K562 (cell line): ENCODE results near the gene HRAS. TPM values are rescaled to one million over a fixed set of nuclear protein-coding genes. Genes with fewer than 3 reads are reported as not detected.

Source experiments
- ATF7 ChIP-seq: fragments of 450-650 bp; IDR thresholded peaks from 2 replicates; pipeline ENCODE4 v1.7.1; 2014; ENCODE audit warnings: mild to moderate bottlenecking, moderate library complexity
- CHD1 ChIP-seq: fragments of 200-600 bp; sonication (generic); IDR thresholded peaks from one replicate; pipeline ENCODE4 v1.6.1; 2012; ENCODE audit warnings: mild to moderate bottlenecking, moderate library complexity, low read length, inconsistent platforms
- CREB1 ChIP-seq, 2 experiments: sonication (generic) in 1 of 2; formaldehyde crosslinking in 1 of 2; IDR thresholded peaks; 2 replicates each; pipeline versions ENCODE4 v1.6.1 to v1.8.0; 2012 to 2022; ENCODE audit warnings: inconsistent platforms in 1 of 2, mild to moderate bottlenecking in 1 of 2, missing genetic modification reagents in 1 of 2, moderate library complexity in 1 of 2
- DIDO1 ChIP-seq: fragments of 450-650 bp; IDR thresholded peaks from 2 replicates; pipeline ENCODE4 v1.6.1; 2016; ENCODE audit warnings: low read depth, missing biosample characterization, missing genetic modification characterization
- E2F6 ChIP-seq, 2 experiments: IDR thresholded peaks; 2 replicates each; pipeline ENCODE4 v1.6.1; 2011; ENCODE audit warnings: borderline replicate concordance in 1 of 2, control low read depth in 1 of 2, low read depth in 1 of 2, low read length in 1 of 2, mild to moderate bottlenecking in 1 of 2, mixed read lengths in 1 of 2, moderate library complexity in 1 of 2; ENCODE audit not compliant: insufficient read depth in 1 of 2, insufficient read length in 1 of 2, poor library complexity in 1 of 2, severe bottlenecking in 1 of 2; ENCODE audit errors: extremely low read depth in 1 of 2
- GTF2E2 ChIP-seq: fragments of 200-800 bp; sonication (Bioruptor generic); IDR thresholded peaks from 2 replicates; pipeline ENCODE4 v1.6.1; 2016; ENCODE audit warnings: missing genetic modification characterization, missing compliant biosample characterization
- KAT2B ChIP-seq: IDR thresholded peaks from one replicate; pipeline ENCODE4 v1.6.1; 2012; ENCODE audit warnings: low read depth, mild to moderate bottlenecking, control low read depth, inconsistent platforms, low read length, moderate library complexity
- SMAD3 ChIP-seq: fragments of 450-650 bp; formaldehyde crosslinking; conservative IDR thresholded peaks from 2 replicates; pipeline ENCODE4 v1.4.0; 2020; ENCODE audit warnings: mild to moderate bottlenecking
- ZFP36 ChIP-seq: fragments of 150-350 bp; IDR thresholded peaks from 2 replicates; pipeline ENCODE4 v1.6.1; 2018; ENCODE audit warnings: low read length, low read depth; ENCODE audit not compliant: partially characterized antibody
- ZFX ChIP-seq: sonication (generic); formaldehyde crosslinking; IDR thresholded peaks from 2 replicates; pipeline ENCODE4 v1.8.0; 2022; ENCODE audit warnings: mild to moderate bottlenecking, missing genetic modification reagents, moderate library complexity
- ZNF3 ChIP-seq: fragments of 250-450 bp; sonication (Bioruptor Pico); IDR thresholded peaks from 2 replicates; pipeline ENCODE4 v1.5.0; 2021; ENCODE audit warnings: mild to moderate bottlenecking, moderate library complexity
- ZNF318 ChIP-seq, 2 experiments: fragments of 450-650 bp; IDR thresholded peaks; 2 replicates each; pipeline ENCODE4 v1.6.1; 2016; ENCODE audit warnings: mild to moderate bottlenecking in 2 of 2, borderline replicate concordance in 1 of 2, low read depth in 1 of 2, moderate library complexity in 1 of 2
- ZNF384 ChIP-seq: IDR thresholded peaks from 2 replicates; pipeline ENCODE4 v1.6.1; 2012; ENCODE audit warnings: low read depth, low read length, improper control_type of control experiment
- ZNF398 ChIP-seq: fragments of 250-450 bp; sonication (Bioruptor Pico); IDR thresholded peaks from 2 replicates; pipeline ENCODE4 v1.8.0; 2021; ENCODE audit warnings: moderate library complexity, mild to moderate bottlenecking, inconsistent platforms
- polyA plus RNA-seq, 8 experiments: library from polyadenylated mRNA; depleted of rRNA in 4 of 8; stranded (reverse) in 5 of 8; unstranded in 3 of 8; fragments of >200 nt; fragmentation: Nextera tagmentation in 2 of 8; fragmentation: Illumina TruSeq in 1 of 8; extraction: Ambion mirVana in 2 of 8; extraction: Trizol in 1 of 8; gene quantifications; 2 replicates each; pipeline versions ENCODE4 v1.2.1 to v1.2.3, GENCODE V29; 2011 to 2014; ENCODE audit warnings: inconsistent platforms in 1 of 8, missing spikeins in 1 of 8
- total RNA-seq, 7 experiments: library from RNA; depleted of rRNA in 6 of 7; stranded (reverse); fragments of >200 nt in 6 of 7; fragmentation: Illumina TruSeq in 2 of 7; extraction: Trizol in 2 of 7; gene quantifications; 2 replicates each; pipeline versions ENCODE4 v1.2.1 to v1.2.3, GENCODE V29; 2011 to 2021; ENCODE audit warnings: low replicate concordance in 1 of 7

The HRAS gene
- total and polyA plus RNA-seq, 9 of the 15 experiments (the other 6 are each of a cell fraction or from before 2014, with no cell fraction given), result 2.8 to 73.5 (median 29.6) TPM

- no peak for TF ChIP-seq ZNF318 (IDR thresholded peaks at IDR 0.05; ENCODE audit: borderline replicate concordance in 1 of 2, low read depth in 1 of 2)
- peak; percentile 20 for TF ChIP-seq CHD1
- peak; percentile 14; the same call in 1 of the 2 replicates for TF ChIP-seq ZNF384
- peak; percentile 14 for TF ChIP-seq ZFP36
- no peak for TF ChIP-seq DIDO1 (tag)
- TF ChIP-seq ZNF3 (CRISPR knock-in tag), result no peak
- TF ChIP-seq ATF7, result peak; percentile 83
- peak; percentile 47 for TF ChIP-seq CREB1 (IDR thresholded peaks at IDR 0.05)
- peak; percentile 71; the same call in 1 of the 2 replicates for TF ChIP-seq CREB1 (CRISPR knock-in tag; IDR thresholded peaks at IDR 0.05)
- TF ChIP-seq SMAD3, result 0 out of 2 replicates have a peak, but pooled peaks have one; percentile 7
- TF ChIP-seq E2F6 (IDR thresholded peaks at IDR 0.05; ENCODE audit: borderline replicate concordance in 1 of 2, extremely low read depth in 1 of 2, insufficient read depth in 1 of 2, insufficient read length in 1 of 2, low read depth in 1 of 2, low read length in 1 of 2, poor library complexity in 1 of 2, severe bottlenecking in 1 of 2), result peak; percentile 97 to 99
- TF ChIP-seq KAT2B, result no peak
- peak; percentile 69 for TF ChIP-seq ZFX (CRISPR knock-in tag)
- no peak for TF ChIP-seq GTF2E2 (tag)
- no peak for TF ChIP-seq ZNF398 (CRISPR knock-in tag)
These were observed 16.7 kb downstream of the HRAS start (continued) for GRCh38 chr11:518463-519202.
